Naive thymus-derived CD4-positive, alpha-beta T cell (primary cell): ENCODE data around the gene IGFBP4. TPM values are rescaled to one million over a fixed set of nuclear protein-coding genes. Genes with fewer than 3 reads are reported as not detected.
A peak's percentile ranks its signal among the peaks of the same experiment; 100 is the strongest.

ENCODE experiments used
- ATAC-seq: fragments of 150-1000 bp; cut with Tn5 transposase; 2 replicates; pipeline ENCODE4 v1.10.0; 2021; ENCODE audit warnings: mild to moderate bottlenecking, moderate library complexity
- CTCF ChIA-PET: fragments of 350-600 bp; sonication (Branson Sonifier 250); formaldehyde crosslinking; loops from one replicate; lab custom pipeline; 2021; ENCODE audit warnings: antibody characterized with exemption; lab: Charles Lee
- POLR2A ChIA-PET: fragments of 350-600 bp; sonication (Branson Sonifier 250); formaldehyde crosslinking; loops from one replicate; lab custom pipeline; 2021; ENCODE audit warnings: antibody characterized with exemption, inconsistent platforms; lab: Charles Lee
- DNase-seq, 9 donors: peaks; one replicate each; pipeline versions ENCODE4 v3.0.0 to v3.0.0-alpha.2; 2020 to 2022; ENCODE audit warnings: mixed read lengths in 1 of 9
- H3K27ac ChIP-seq: one replicate; pipeline ENCODE4 v1.7.0; 2013; ENCODE audit warnings: mild to moderate bottlenecking, low read depth, low read length, moderate library complexity
- H3K27me3 ChIP-seq, 2 donors: one replicate each; pipeline ENCODE4 v1.7.0; 2013; ENCODE audit warnings: low read length in 2 of 2, mild to moderate bottlenecking in 2 of 2, moderate library complexity in 2 of 2; ENCODE audit not compliant: control insufficient read depth in 2 of 2, insufficient read depth in 2 of 2
- H3K36me3 ChIP-seq, 3 experiments: 1 replicate in 2 of 3; 2 replicates in 1 of 3; pipeline ENCODE4 v1.7.0; 2013; ENCODE audit warnings: low read length in 3 of 3, mild to moderate bottlenecking in 3 of 3, moderate library complexity in 1 of 3; ENCODE audit not compliant: insufficient read depth in 3 of 3, control insufficient read depth in 2 of 3
- H3K4me1 ChIP-seq, 2 donors: one replicate each; pipeline ENCODE4 v1.7.0; 2013; ENCODE audit warnings: low read length in 2 of 2, mild to moderate bottlenecking in 2 of 2, moderate library complexity in 1 of 2; ENCODE audit not compliant: control insufficient read depth in 2 of 2, insufficient read depth in 2 of 2
- H3K4me3 ChIP-seq: 2 replicates; pipeline ENCODE4 v1.7.0; 2013; ENCODE audit warnings: mild to moderate bottlenecking, low read length
- H3K9me3 ChIP-seq, 3 experiments: 1 replicate in 2 of 3; 2 replicates in 1 of 3; pipeline ENCODE4 v1.7.0; 2013; ENCODE audit warnings: low read length in 3 of 3; ENCODE audit not compliant: control insufficient read depth in 2 of 3
- H3K27ac Mint-ChIP-seq, 9 donors: one replicate each; pipeline ENCODE4 v1.8.0; 2020 to 2022; ENCODE audit warnings: mixed read lengths in 9 of 9, mild to moderate bottlenecking in 8 of 9, moderate library complexity in 5 of 9, inconsistent platforms in 2 of 9
- H3K27me3 Mint-ChIP-seq, 5 donors: one replicate each; pipeline ENCODE4 v1.8.0; 2021 to 2022; ENCODE audit warnings: mixed read lengths in 5 of 5, mild to moderate bottlenecking in 1 of 5
- H3K36me3 Mint-ChIP-seq, 5 donors: one replicate each; pipeline ENCODE4 v1.8.0; 2020 to 2022; ENCODE audit warnings: mixed read lengths in 5 of 5, mild to moderate bottlenecking in 3 of 5, inconsistent platforms in 1 of 5
- H3K4me1 Mint-ChIP-seq, 7 donors: one replicate each; pipeline ENCODE4 v1.8.0; 2020 to 2022; ENCODE audit warnings: mixed read lengths in 7 of 7, mild to moderate bottlenecking in 3 of 7, inconsistent platforms in 1 of 7
- H3K4me3 Mint-ChIP-seq, 10 donors: one replicate each; pipeline ENCODE4 v1.8.0; 2020 to 2022; ENCODE audit warnings: mild to moderate bottlenecking in 10 of 10, mixed read lengths in 10 of 10, moderate library complexity in 6 of 10, inconsistent platforms in 2 of 10
- H3K9me3 Mint-ChIP-seq, 11 donors: one replicate each; pipeline ENCODE4 v1.8.0; 2020 to 2022; ENCODE audit warnings: mixed read lengths in 11 of 11, mild to moderate bottlenecking in 4 of 11, inconsistent platforms in 1 of 11, moderate library complexity in 1 of 11
- intact Hi-C, 2 donors: fragments of 100-400 bp; cut with micrococcal nuclease; formaldehyde crosslinking; loops; one replicate each; pipeline ENCODE4 v1.15.1; 2023
- polyA plus RNA-seq, 2 donors: library from polyadenylated mRNA; unstranded; fragments of 300-500 nt; fragmentation: Illumina TruSeq; gene quantifications; one replicate each; pipeline ENCODE4 v1.2.3, GENCODE V29; 2021
- total RNA-seq, 6 experiments: library from RNA in 5 of 6; stranded (reverse) in 5 of 6; gene quantifications; 1 replicate in 5 of 6; 2 replicates in 1 of 6; pipeline ENCODE4 v1.2.3 and lab custom pipeline; 2021 to 2026

IGFBP4 gene
- total and polyA plus RNA-seq, 7 experiments from 2014 or later = 0.45 to 116 (median 1.8) TPM

DNA sequence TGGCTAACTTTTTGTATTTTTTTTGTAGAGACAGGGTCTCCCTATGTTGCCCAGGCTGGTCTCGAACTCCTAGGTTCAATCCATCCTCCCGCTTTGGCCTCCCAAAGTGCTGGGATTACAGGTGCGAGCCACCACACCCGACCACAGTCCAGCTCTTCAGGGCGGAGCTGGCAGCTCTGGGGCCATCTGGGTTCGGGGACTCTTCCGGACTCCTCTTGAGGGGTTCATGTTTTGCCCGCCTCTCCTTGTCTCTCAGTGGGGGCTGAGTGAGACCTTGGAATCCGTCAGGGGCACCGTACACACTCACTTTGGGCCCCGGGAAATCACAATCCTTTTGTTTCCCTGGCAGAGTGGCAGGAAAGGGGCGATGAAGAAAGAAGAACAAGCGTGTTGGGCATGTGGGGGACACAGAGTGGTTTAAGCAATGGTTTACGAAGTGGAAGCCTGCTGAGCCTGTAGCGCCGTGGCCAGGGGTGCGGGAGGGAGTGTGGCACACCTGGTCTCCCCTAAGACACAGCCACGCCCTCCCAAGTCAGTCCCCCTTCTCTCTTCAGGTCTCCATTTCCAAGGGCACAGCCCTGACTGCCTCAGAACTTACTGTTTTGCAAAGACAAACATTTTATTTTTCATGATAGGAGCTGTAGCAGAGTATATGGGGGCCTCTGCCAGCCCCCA is 32.1 kb downstream of the IGFBP4 start:
- ChIA-PET CTCF (interaction anchor here (0.6 to 5.2 kb wide), 10 partner anchors 10 to 140 kb away, joined by 3 to 73 read pairs (median 6); partner anchors contain the start of gene IGFBP4), POLR2A (interaction anchor here (0.6 to 1.2 kb wide), 4 partner anchors 26 to 99 kb away, joined by 3 to 5 read pairs (median 3); no protein-coding TSS in a partner anchor)
- Histone ChIP-seq H3K36me3 (no peaks in the 10 kb centered on the region), H3K4me3 (no peak overlapping the region), H3K27ac (no peak overlapping the region), H3K9me3 (no peaks in the 10 kb centered on the region), H3K4me1 (peaks cover 11 to 33% of the 10 kb centered on the region in 2 donors), H3K27me3 (no peaks in the 10 kb centered on the region)
- Mint-ChIP-seq H3K27ac (peak overlapping the region in 1 of 9 donors; percentile 74), H3K9me3 (peaks cover 0 to 4% (median 0%) of the 10 kb centered on the region in 11 donors), H3K4me3 (no peak overlapping the region), H3K4me1 (peaks cover 11 to 58% (median 17%) of the 10 kb centered on the region in 7 donors), H3K27me3 (no peaks in the 10 kb centered on the region), H3K36me3 (peaks cover 0 to 20% (median 0%) of the 10 kb centered on the region in 5 donors)
- ATAC-seq = no peak
- intact Hi-C loops = no loop called here
- no peak for DNase-seq

DNA sequence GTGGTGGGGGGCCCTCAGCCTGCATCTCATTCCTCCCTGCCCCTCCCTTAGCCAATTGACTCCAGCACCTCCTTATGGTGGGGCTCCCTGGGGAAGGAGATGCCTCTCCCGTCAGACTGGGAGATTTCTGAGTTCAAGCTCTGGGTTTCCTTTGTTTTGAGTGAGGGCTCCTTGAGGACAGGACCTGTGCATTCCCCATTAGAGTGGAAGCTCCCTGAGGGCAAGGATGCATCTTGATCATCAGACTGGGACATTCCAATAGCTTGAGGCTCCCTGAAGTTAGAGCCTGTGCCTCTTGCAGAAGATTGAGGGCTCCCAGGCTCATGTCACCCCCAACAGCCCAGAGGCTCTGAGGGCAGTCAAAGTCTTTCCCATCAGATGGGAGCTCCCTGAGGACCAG is 34.5 kb downstream of the IGFBP4 start:
- H3K4me3 Mint-ChIP-seq = no peak overlapping the region
- no peak overlapping the region for H3K4me3 ChIP-seq
- H3K27me3 Mint-ChIP-seq = no peaks in the 10 kb centered on the region
- POLR2A ChIA-PET = interaction anchor here (0.8 to 1.4 kb wide), 4 partner anchors 10 to 54 kb away, joined by 3 to 6 read pairs (median 3); no protein-coding TSS in a partner anchor
- peaks cover 30 to 76% (median 42%) of the 10 kb centered on the region in 7 donors for H3K4me1 Mint-ChIP-seq
- ATAC-seq = no peak
- H3K36me3 ChIP-seq = no peaks in the 10 kb centered on the region
- no peak overlapping the region for H3K27ac ChIP-seq
- peak overlapping the region in 8 of 9 donors; percentile 38 to 99 (median 58) for H3K27ac Mint-ChIP-seq
- no peaks in the 10 kb centered on the region for H3K27me3 ChIP-seq
- H3K9me3 ChIP-seq = no peaks in the 10 kb centered on the region
- peaks cover 24 to 48% of the 10 kb centered on the region in 2 donors for H3K4me1 ChIP-seq
- CTCF ChIA-PET = interaction anchor here (0.6 to 5.2 kb wide), 4 partner anchors 22 to 74 kb away, joined by 3 to 73 read pairs (median 4); no protein-coding TSS in a partner anchor
- peaks cover 0 to 15% (median 0%) of the 10 kb centered on the region in 5 donors for H3K36me3 Mint-ChIP-seq
- intact Hi-C loops = no loop called here
- no peak for DNase-seq
- peaks cover 0 to 4% (median 0%) of the 10 kb centered on the region in 11 donors for H3K9me3 Mint-ChIP-seq

DNA sequence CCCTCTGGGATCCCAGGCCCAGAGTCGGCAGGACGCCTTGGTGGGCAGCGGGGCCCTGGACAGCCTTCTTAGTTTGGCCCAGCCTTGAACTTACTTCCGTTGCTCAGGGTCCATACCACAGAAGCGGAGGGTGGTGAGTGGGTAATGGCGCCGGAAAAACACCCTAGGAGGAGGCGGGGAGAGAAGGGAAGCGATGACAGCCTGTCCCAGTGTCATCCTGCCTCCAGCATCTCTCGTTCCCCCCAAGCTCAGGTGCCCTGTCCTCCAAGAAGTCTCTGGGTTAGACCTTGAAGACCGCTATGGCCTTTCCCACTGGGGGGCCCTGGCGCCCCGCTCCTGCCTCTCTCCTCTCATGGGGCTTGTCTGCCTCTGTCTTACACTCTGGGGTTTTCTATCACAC is 35.2 kb downstream of the IGFBP4 start:
- Histone ChIP-seq H3K9me3 (no peaks in the 10 kb centered on the region), H3K36me3 (no peaks in the 10 kb centered on the region), H3K4me3 (no peak overlapping the region), H3K27ac (no peak overlapping the region), H3K27me3 (no peaks in the 10 kb centered on the region), H3K4me1 (peaks cover 24 to 48% of the 10 kb centered on the region in 2 donors)
- DNase-seq = no peak
- POLR2A ChIA-PET = interaction anchor here (0.8 to 3.4 kb wide), 6 partner anchors 11 to 128 kb away, joined by 3 to 39 read pairs (median 4); no protein-coding TSS in a partner anchor
- peak overlapping the region in 1 of 10 donors; percentile 48 for H3K4me3 Mint-ChIP-seq
- peaks cover 0 to 4% (median 0%) of the 10 kb centered on the region in 11 donors for H3K9me3 Mint-ChIP-seq
- intact Hi-C loops = no loop called here
- H3K27ac Mint-ChIP-seq = peak overlapping the region in 7 of 9 donors; percentile 75 to 99 (median 98)
- H3K27me3 Mint-ChIP-seq = no peaks in the 10 kb centered on the region
- no peak for ATAC-seq
- H3K4me1 Mint-ChIP-seq = peaks cover 33 to 72% (median 46%) of the 10 kb centered on the region in 7 donors
- peaks cover 0 to 12% (median 0%) of the 10 kb centered on the region in 5 donors for H3K36me3 Mint-ChIP-seq
- CTCF ChIA-PET = interaction anchor here (1.4 to 5.2 kb wide), 3 partner anchors 23 to 55 kb away, joined by 4 to 73 read pairs (median 24); no protein-coding TSS in a partner anchor

DNA sequence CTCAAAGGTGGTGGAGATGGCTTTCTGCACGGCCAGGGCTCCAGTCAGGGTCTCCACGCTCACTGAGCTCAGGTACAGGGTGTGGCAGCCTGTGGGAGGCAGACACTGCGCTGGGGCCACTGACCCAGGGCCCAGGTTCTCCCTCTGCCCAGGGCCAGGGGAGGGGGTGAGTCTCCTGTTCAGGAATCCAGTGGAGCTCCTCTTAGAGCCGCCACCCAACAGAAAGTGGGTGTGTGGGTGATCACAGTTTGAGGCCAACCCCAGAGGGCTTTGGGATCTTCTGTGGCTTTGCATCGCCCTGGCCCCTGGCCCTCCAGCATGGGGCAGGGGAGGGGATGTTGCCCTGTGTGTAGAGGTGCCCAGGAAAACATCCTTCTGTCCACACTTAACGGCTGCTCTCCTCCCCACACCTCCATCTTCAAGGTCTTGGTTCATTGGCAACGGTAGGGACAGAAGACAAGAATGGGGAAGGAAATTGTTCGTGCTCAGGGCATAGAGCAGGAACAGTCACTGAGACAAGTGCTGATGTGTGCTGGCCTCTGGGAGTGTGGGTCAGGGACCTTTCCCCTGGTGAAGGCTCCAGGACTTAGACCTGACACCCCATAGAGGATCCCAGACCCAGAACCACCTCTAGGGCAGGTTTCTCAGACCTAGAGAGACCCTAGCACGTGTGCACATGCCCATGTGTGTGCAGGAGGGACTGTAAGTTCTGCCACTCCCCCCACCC is 36.7 kb downstream of the IGFBP4 start:
- H3K9me3 ChIP-seq = no peaks in the 10 kb centered on the region
- peaks cover 0 to 4% (median 0%) of the 10 kb centered on the region in 11 donors for H3K9me3 Mint-ChIP-seq
- DNase-seq (peak in 1 of 9 donors; percentile 14), ATAC-seq (no peak)
- H3K27ac ChIP-seq = peak overlapping the region; percentile 78
- peak overlapping the region; percentile 93 to 100 (median 98) for H3K27ac Mint-ChIP-seq
- peak overlapping the region; percentile 37 for H3K4me3 ChIP-seq
- CTCF ChIA-PET = interaction anchor here (0.6 to 2.5 kb wide), 7 partner anchors 11 to 275 kb away, joined by 3 to 24 read pairs (median 3); no protein-coding TSS in a partner anchor
- no peaks in the 10 kb centered on the region for H3K36me3 ChIP-seq
- peaks cover 33 to 82% (median 60%) of the 10 kb centered on the region in 7 donors for H3K4me1 Mint-ChIP-seq
- POLR2A ChIA-PET = interaction anchor here (0.6 to 3.4 kb wide), 13 partner anchors 11 to 102 kb away, joined by 3 to 39 read pairs (median 8); partner anchors contain the start of gene TOP2A
- no peaks in the 10 kb centered on the region for H3K27me3 ChIP-seq
- H3K4me1 ChIP-seq = peaks cover 24 to 48% of the 10 kb centered on the region in 2 donors
- peaks cover 0 to 12% (median 0%) of the 10 kb centered on the region in 5 donors for H3K36me3 Mint-ChIP-seq
- intact Hi-C loops = loop anchor here (1.0 to 5.0 kb wide), 7 partner anchors 9 to 158 kb away; partner anchors contain the start of gene IGFBP4 (in 1 of the 2)
- H3K4me3 Mint-ChIP-seq = peak overlapping the region in 9 of 10 donors; percentile 64 to 83 (median 73)
- no peaks in the 10 kb centered on the region for H3K27me3 Mint-ChIP-seq

DNA sequence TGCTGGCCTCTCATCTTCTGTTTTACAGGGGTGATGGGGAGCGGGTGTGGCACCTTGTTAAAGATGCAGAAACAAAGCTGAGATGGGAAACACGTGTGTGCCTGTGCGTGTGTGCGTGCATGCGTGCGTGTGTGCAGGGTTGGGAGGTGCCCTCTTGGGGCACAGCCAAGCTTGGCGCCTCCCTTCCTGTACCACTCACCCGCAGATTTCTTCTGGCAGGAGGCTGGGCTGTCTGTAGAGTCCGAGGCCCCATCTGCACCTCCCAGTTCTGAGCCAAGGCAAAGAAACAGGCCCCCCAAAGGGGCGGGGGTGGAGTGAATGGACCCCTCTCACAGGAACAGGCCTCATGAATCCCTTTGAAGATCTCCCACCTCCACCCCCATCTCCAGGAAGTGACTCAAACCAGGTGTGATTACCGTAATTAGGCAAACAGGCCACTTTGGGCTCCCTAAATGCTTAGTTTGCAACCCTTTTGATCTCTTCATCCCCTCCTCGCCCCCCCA is 37.3 kb downstream of the IGFBP4 start:
- H3K27ac Mint-ChIP-seq = peak overlapping the region; percentile 93 to 100 (median 98)
- peak overlapping the region; percentile 64 to 83 (median 73) for H3K4me3 Mint-ChIP-seq
- POLR2A ChIA-PET = interaction anchor here (1.0 to 3.4 kb wide), 13 partner anchors 10 to 196 kb away, joined by 3 to 39 read pairs (median 8); partner anchors contain the start of gene TOP2A
- intact Hi-C loops = loop anchor here (1.0 to 5.0 kb wide), 7 partner anchors 9 to 158 kb away; partner anchors contain the start of gene IGFBP4 (in 1 of the 2)
- H3K27me3 Mint-ChIP-seq = no peaks in the 10 kb centered on the region
- peaks cover 24 to 48% of the 10 kb centered on the region in 2 donors for H3K4me1 ChIP-seq
- H3K4me1 Mint-ChIP-seq = peaks cover 31 to 84% (median 64%) of the 10 kb centered on the region in 7 donors
- no peaks in the 10 kb centered on the region for H3K36me3 ChIP-seq
- peak overlapping the region; percentile 5 for H3K4me3 ChIP-seq
- H3K9me3 ChIP-seq = no peaks in the 10 kb centered on the region
- DNase-seq = peak; percentile 59 to 96 (median 92)
- peak overlapping the region; percentile 76 for H3K27ac ChIP-seq
- CTCF ChIA-PET = interaction anchor here (0.9 to 2.5 kb wide), 5 partner anchors 10 to 82 kb away, joined by 3 to 24 read pairs (median 4); no protein-coding TSS in a partner anchor
- H3K36me3 Mint-ChIP-seq = peaks cover 0 to 12% (median 0%) of the 10 kb centered on the region in 5 donors
- peaks cover 0 to 4% (median 0%) of the 10 kb centered on the region in 11 donors for H3K9me3 Mint-ChIP-seq
- H3K27me3 ChIP-seq = no peaks in the 10 kb centered on the region
- peak; percentile 94 for ATAC-seq
